ENCODE results near the gene PTPN2.

DNA sequence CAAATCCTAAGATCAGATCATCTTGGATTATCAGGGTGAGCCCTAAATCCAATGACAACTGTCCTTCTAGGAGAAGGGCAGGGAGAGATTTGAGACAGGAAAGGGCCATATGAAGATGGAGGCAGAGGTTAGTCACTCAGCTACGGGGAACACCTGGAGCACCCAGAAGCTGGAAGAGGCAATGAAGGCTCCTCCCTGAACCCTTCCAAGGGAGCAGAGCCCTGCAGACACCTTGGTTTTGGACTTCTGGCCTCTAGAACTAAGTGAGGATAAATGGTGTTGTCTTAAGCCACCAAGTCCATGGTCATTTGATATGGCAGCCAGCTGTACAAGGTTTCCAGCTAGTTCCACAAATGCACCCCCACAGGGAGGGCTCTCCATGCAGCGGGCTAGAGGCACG is 6.9 kb upstream of the PTPN2 start:
- TF ChIP-seq, protein P1, sequence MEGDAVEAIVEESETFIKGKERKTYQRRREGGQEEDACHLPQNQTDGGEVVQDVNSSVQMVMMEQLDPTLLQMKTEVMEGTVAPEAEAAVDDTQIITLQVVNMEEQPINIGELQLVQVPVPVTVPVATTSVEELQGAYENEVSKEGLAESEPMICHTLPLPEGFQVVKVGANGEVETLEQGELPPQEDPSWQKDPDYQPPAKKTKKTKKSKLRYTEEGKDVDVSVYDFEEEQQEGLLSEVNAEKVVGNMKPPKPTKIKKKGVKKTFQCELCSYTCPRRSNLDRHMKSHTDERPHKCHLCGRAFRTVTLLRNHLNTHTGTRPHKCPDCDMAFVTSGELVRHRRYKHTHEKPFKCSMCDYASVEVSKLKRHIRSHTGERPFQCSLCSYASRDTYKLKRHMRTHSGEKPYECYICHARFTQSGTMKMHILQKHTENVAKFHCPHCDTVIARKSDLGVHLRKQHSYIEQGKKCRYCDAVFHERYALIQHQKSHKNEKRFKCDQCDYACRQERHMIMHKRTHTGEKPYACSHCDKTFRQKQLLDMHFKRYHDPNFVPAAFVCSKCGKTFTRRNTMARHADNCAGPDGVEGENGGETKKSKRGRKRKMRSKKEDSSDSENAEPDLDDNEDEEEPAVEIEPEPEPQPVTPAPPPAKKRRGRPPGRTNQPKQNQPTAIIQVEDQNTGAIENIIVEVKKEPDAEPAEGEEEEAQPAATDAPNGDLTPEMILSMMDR (conservative IDR thresholded peaks at IDR 0.05; ENCODE audit: low read length), result no peak
- no peak for TF ChIP-seq EZH2phosphoT487 (IDR thresholded peaks at IDR 0.05; ENCODE audit: borderline replicate concordance, low read depth, low read length)
